NB4 (cell line): Measurements from ENCODE around the gene IMPDH1.

Experiments used
- POLR2A ChIP-seq: IDR thresholded peaks from 2 replicates; pipeline ENCODE4 v1.6.1; 2011; ENCODE audit warnings: mild to moderate bottlenecking; ENCODE audit not compliant: insufficient read length; ENCODE audit errors: extremely low read depth
- TF ChIP-seq, protein P1 (sequence below): IDR thresholded peaks from one replicate; pipeline ENCODE4 v1.5.1; 2012; ENCODE audit warnings: low read depth, low read length

DNA sequence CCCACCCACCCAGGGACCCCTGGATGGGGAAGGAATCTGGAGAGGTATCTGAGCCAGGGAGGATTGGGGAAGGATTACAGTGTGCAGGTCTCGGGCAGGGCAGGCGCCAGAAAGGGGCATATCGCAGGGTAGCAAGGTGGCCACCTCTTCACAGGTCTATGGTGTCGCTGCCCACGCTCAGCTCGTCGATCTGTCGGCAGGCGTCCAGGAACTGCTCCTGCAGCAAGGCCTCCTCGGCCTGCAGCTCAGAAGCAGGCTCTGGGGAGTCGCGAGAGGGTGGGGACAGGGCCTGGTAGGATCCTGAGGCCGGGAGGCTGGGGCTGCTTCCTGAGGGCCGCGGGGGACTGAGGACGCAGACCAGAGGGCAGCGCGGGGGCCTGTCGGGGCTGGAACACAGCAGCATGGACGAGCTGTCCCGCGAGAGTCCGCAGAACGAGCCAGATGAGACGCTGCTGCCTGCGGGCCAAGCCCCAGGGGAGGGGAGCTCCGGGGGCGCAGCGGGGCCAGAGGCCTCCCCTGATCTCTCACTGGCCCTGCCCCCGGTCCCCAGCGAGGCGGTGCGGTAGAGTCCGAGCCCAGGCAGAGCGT, 59.0 kb downstream of the IMPDH1 start:
- TF ChIP-seq POLR2A, result no peak
- TF ChIP-seq, protein P1, sequence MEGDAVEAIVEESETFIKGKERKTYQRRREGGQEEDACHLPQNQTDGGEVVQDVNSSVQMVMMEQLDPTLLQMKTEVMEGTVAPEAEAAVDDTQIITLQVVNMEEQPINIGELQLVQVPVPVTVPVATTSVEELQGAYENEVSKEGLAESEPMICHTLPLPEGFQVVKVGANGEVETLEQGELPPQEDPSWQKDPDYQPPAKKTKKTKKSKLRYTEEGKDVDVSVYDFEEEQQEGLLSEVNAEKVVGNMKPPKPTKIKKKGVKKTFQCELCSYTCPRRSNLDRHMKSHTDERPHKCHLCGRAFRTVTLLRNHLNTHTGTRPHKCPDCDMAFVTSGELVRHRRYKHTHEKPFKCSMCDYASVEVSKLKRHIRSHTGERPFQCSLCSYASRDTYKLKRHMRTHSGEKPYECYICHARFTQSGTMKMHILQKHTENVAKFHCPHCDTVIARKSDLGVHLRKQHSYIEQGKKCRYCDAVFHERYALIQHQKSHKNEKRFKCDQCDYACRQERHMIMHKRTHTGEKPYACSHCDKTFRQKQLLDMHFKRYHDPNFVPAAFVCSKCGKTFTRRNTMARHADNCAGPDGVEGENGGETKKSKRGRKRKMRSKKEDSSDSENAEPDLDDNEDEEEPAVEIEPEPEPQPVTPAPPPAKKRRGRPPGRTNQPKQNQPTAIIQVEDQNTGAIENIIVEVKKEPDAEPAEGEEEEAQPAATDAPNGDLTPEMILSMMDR, result no peak
